ENCODE measurements around the gene ABCC8.

Gene ABCC8

GRCh38 chr11:17476317-17477083 lies at the start of gene ABCC8:
Gene ABCC8 (minus strand): TSS chr11:17476845. CDS start chr11:17476776, 69 bp downstream.
- in situ Hi-C loops (cut with MboI; ENCODE audit: low sequenced_read_pairs, unreplicated experiment): no loop called here
- no peak for TF ChIP-seq CTCF (IDR thresholded peaks at IDR 0.05; ENCODE audit: borderline replicate concordance, control extremely low read depth, extremely low read depth, insufficient read depth, missing control alignments)
- no peak for DNase-seq (ENCODE audit: low spot score)

GRCh38 chr11:17526326-17526725 lies 49.7 kb upstream of the ABCC8 start:
- DNase-seq (ENCODE audit: low spot score): no peak
- in situ Hi-C loops (cut with MboI; ENCODE audit: low sequenced_read_pairs, unreplicated experiment): no loop called here
- TF ChIP-seq CTCF (IDR thresholded peaks at IDR 0.05; ENCODE audit: borderline replicate concordance, control extremely low read depth, extremely low read depth, insufficient read depth, missing control alignments): no peak

GRCh38 chr11:17525570-17525969 lies 48.9 kb upstream of the ABCC8 start:
- in situ Hi-C loops (cut with MboI; ENCODE audit: low sequenced_read_pairs, unreplicated experiment): no loop called here
- no peak for TF ChIP-seq CTCF (IDR thresholded peaks at IDR 0.05; ENCODE audit: borderline replicate concordance, control extremely low read depth, extremely low read depth, insufficient read depth, missing control alignments)
- DNase-seq (ENCODE audit: low spot score): no peak

GRCh38 chr11:17524221-17524620 lies 47.6 kb upstream of the ABCC8 start:
- TF ChIP-seq CTCF (IDR thresholded peaks at IDR 0.05; ENCODE audit: borderline replicate concordance, control extremely low read depth, extremely low read depth, insufficient read depth, missing control alignments): no peak
- no peak for DNase-seq (ENCODE audit: low spot score)
- in situ Hi-C loops (cut with MboI; ENCODE audit: low sequenced_read_pairs, unreplicated experiment): no loop called here

GRCh38 chr11:17522655-17523054 lies 46.0 kb upstream of the ABCC8 start:
- in situ Hi-C loops (cut with MboI; ENCODE audit: low sequenced_read_pairs, unreplicated experiment): no loop called here
- no peak for DNase-seq (ENCODE audit: low spot score)
- TF ChIP-seq CTCF (IDR thresholded peaks at IDR 0.05; ENCODE audit: borderline replicate concordance, control extremely low read depth, extremely low read depth, insufficient read depth, missing control alignments): no peak

GRCh38 chr11:17521106-17521900 lies 44.7 kb upstream of the ABCC8 start:
- TF ChIP-seq CTCF (IDR thresholded peaks at IDR 0.05; ENCODE audit: borderline replicate concordance, control extremely low read depth, extremely low read depth, insufficient read depth, missing control alignments): no peak
- no peak for DNase-seq (ENCODE audit: low spot score)
- in situ Hi-C loops (cut with MboI; ENCODE audit: low sequenced_read_pairs, unreplicated experiment): no loop called here

Data from GM13976 (cell line).